IPS-NIHi7 (cell line): ENCODE measurements around the gene TSPAN4.
A peak's percentile ranks its signal among the peaks of the same experiment; 100 is the strongest.

Experiments
- DNase-seq: peaks from one replicate; pipeline ENCODE4 v3.0.0; 2012; ENCODE audit warnings: mixed read lengths; ENCODE audit errors: extremely low spot score

TSPAN4 gene

DNA sequence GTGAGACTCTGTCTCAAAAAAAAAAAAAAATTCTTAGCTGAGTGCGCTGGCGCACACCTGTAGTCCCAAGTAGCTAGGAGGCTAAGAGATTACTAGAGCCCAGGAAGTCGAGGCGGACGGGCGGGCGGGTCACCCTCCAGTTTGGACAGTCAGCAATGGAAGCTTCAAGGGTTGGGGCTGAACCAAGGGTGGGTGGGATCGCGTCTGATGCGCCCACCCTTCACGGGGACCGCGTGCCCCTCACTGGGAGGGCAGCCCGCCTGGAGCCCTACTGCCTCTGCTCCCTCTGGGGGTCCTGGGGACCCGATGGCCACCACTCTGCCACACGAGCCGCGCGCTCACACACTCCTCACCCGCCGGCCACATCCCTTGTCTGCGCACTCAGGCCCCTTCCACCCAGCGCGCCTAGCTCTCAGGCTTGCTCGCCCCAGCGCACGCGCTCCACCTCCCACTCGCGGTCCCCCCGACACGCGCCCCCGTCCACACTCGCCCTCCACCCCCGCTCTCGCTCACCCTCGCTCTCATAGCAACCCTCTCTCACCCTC lies 67.5 kb downstream of the TSPAN4 start:
- DNase-seq = no peak

- DNase-seq = peak; percentile 99
Observed at GRCh38 chr11:910589-911030, 68.0 kb downstream of the TSPAN4 start, which contains the start of gene CHID1. CHID1 (minus strand) TSS chr11:910810; CDS start chr11:904816, 5,994 bp downstream.

- peak; percentile 58 for DNase-seq
Observed at GRCh38 chr11:911031-911889, 68.6 kb downstream of the TSPAN4 start.

DNA sequence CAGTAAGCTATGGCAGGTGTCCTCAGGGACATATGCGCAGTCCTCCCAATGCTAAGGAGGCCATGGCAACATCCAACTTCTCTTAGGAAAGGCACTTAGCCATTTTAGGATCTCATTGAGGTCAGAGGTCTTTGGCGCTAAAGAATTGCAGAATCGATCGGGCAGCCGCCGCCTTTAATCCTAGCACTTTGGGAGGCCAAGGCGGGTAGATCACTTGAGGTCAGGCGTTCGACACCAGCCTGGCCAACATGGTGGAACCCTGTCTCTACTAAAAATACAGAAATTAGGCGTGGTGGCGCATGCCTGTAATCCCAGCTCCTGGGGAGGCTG lies 69.2 kb downstream of the TSPAN4 start:
- DNase-seq = no peak

DNA sequence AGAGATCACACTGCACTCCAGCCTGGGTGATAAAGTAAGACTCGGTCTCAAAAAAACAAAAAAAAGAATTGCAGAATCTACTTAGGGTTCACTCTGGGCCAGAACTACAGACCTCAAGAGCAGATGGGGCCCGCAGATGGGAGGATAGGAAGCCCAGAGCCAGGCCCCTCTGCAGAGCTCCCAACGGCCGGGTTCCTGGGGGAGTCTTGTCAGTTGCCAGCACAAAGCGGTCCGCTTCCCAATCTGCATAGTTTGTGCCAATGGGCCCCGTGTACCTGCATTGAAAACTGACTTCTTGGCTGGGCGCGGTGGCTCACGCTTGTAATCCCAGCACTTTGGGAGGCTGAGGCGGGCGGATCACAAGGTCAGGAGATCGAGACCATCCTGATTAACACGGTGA lies 69.6 kb downstream of the TSPAN4 start:
- DNase-seq = no peak

- no peak for DNase-seq
Observed at GRCh38 chr11:913043-913442, 70.4 kb downstream of the TSPAN4 start.

DNA sequence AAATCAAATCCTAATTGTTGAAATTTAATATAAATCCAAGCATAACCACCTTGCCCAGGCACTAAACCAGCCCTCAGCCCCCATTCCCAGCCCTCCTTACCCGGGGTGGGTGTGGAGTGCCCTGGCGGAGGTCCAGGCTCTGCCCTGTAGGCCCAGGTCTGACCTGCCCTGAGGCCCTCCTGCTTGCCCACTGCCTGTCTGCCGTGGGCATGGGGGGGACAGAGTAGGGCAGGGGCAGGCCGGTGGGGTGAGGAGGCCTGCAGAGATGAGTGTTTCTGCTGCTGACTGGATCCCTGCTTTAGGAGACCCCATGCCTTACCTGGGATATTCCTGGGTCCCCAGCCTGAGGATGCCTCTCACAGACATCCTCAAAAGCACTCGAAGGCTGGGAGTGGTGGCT lies 71.6 kb downstream of the TSPAN4 start:
- no peak for DNase-seq

DNA sequence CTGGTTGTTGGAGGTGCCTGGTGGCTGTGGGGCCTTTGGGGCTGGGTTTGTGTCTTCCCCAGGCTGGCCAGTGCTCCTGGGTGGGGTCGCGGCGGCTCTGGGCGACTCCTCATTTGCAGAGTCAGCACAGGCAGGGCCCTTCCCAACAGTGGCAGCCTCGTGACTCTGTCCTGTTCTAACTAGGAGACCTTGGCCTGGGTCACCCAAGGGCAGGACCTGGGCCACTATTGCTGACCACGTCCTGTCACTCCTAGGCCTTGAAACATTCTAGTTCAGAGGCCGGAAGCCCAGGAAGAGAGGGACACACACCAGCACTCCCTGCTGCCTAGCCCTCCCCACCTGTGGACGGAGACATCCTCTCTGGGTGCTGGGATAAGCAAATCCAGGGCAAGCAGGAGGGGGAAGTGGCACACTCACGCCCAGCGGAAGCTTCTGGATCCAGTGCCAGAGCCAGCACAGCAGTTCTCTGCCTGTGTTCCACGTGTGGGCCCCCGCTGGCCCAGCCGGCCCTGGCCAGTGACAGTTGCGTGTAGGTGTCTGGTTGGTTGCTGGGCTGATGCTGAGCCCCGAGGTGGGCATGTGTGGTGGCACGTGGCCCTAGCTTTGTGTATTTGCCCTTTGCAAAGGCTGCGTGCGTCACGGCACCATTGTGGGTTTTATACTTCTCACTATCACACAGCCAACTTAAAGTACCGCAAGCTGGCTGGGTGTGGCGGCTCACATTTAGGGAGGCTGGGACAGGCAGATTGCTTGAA lies 72.3 kb downstream of the TSPAN4 start:
- no peak for DNase-seq
